ENCODE measurements around the gene ASIC1. TPM values are rescaled to one million over a fixed set of nuclear protein-coding genes. Genes with fewer than 3 reads are reported as not detected.

ASIC1 gene
- total RNA-seq, 1 experiment from 2014 or later: 3.5 TPM

GRCh38 chr12:50041062-50041860 lies 16.1 kb upstream of the ASIC1 start:
- Mint-ChIP-seq H3K4me3 (ENCODE audit: low read depth, unreplicated experiment) (no peak overlapping the region), H3K36me3 (ENCODE audit: insufficient read depth, unreplicated experiment) (no peaks in the 10 kb centered on the region), H3K27ac (ENCODE audit: unreplicated experiment) (no peak overlapping the region), H3K9me3 (ENCODE audit: low read depth, unreplicated experiment) (no peaks in the 10 kb centered on the region), H3K27me3 (ENCODE audit: unreplicated experiment) (peaks cover 40% of the 10 kb centered on the region), H3K4me1 (ENCODE audit: low read depth, unreplicated experiment) (no peaks in the 10 kb centered on the region)
- BruUV-seq (replicated peaks): no TSS peak
- intact Hi-C loops (cut with micrococcal nuclease; ENCODE audit: unreplicated experiment): no loop called here
- no peak for DNase-seq
- CTCF ChIA-PET: no interaction called here
- TF ChIP-seq CTCF (IDR thresholded peaks at IDR 0.05; ENCODE audit: unreplicated experiment): no peak

- CTCF ChIA-PET: no interaction called here
- no peak overlapping the region for H3K27ac Mint-ChIP-seq (ENCODE audit: unreplicated experiment)
- no peak for TF ChIP-seq CTCF (IDR thresholded peaks at IDR 0.05; ENCODE audit: unreplicated experiment)
- H3K27me3 Mint-ChIP-seq (ENCODE audit: unreplicated experiment): peaks cover 40% of the 10 kb centered on the region
- DNase-seq: no peak
- no peaks in the 10 kb centered on the region for H3K4me1 Mint-ChIP-seq (ENCODE audit: low read depth, unreplicated experiment)
- H3K9me3 Mint-ChIP-seq (ENCODE audit: low read depth, unreplicated experiment): no peaks in the 10 kb centered on the region
- no TSS peak for BruUV-seq (replicated peaks)
- no peak overlapping the region for H3K4me3 Mint-ChIP-seq (ENCODE audit: low read depth, unreplicated experiment)
- no peaks in the 10 kb centered on the region for H3K36me3 Mint-ChIP-seq (ENCODE audit: insufficient read depth, unreplicated experiment)
- intact Hi-C loops (cut with micrococcal nuclease; ENCODE audit: unreplicated experiment): no loop called here
Observed at GRCh38 chr12:50041962-50042361, 15.4 kb upstream of the ASIC1 start.

- TF ChIP-seq CTCF (IDR thresholded peaks at IDR 0.05; ENCODE audit: unreplicated experiment): no peak
- Mint-ChIP-seq H3K27ac (ENCODE audit: unreplicated experiment) (no peak overlapping the region), H3K36me3 (ENCODE audit: insufficient read depth, unreplicated experiment) (no peaks in the 10 kb centered on the region), H3K4me1 (ENCODE audit: low read depth, unreplicated experiment) (no peaks in the 10 kb centered on the region), H3K4me3 (ENCODE audit: low read depth, unreplicated experiment) (no peak overlapping the region), H3K27me3 (ENCODE audit: unreplicated experiment) (peaks cover 40% of the 10 kb centered on the region), H3K9me3 (ENCODE audit: low read depth, unreplicated experiment) (no peaks in the 10 kb centered on the region)
- CTCF ChIA-PET: no interaction called here
- no peak for DNase-seq
- intact Hi-C loops (cut with micrococcal nuclease; ENCODE audit: unreplicated experiment): no loop called here
- no TSS peak for BruUV-seq (replicated peaks)
Observed at GRCh38 chr12:50042693-50043092, 14.7 kb upstream of the ASIC1 start.

GRCh38 chr12:50043308-50043707 lies 14.1 kb upstream of the ASIC1 start:
- no peak overlapping the region for H3K27ac Mint-ChIP-seq (ENCODE audit: unreplicated experiment)
- H3K4me1 Mint-ChIP-seq (ENCODE audit: low read depth, unreplicated experiment): no peaks in the 10 kb centered on the region
- TF ChIP-seq CTCF (IDR thresholded peaks at IDR 0.05; ENCODE audit: unreplicated experiment): no peak
- intact Hi-C loops (cut with micrococcal nuclease; ENCODE audit: unreplicated experiment): no loop called here
- no peaks in the 10 kb centered on the region for H3K36me3 Mint-ChIP-seq (ENCODE audit: insufficient read depth, unreplicated experiment)
- DNase-seq: no peak
- no peaks in the 10 kb centered on the region for H3K9me3 Mint-ChIP-seq (ENCODE audit: low read depth, unreplicated experiment)
- no peak overlapping the region for H3K4me3 Mint-ChIP-seq (ENCODE audit: low read depth, unreplicated experiment)
- peaks cover 40% of the 10 kb centered on the region for H3K27me3 Mint-ChIP-seq (ENCODE audit: unreplicated experiment)
- CTCF ChIA-PET: no interaction called here
- no TSS peak for BruUV-seq (replicated peaks)
